K562 (cell line): ENCODE measurements around the gene ZNF23. TPM values are rescaled to one million over a fixed set of nuclear protein-coding genes. Genes with fewer than 3 reads are reported as not detected.

Experiments used
- ATAC-seq: fragments of 200-7000 bp; cut with Tn5 transposase; 3 replicates; pipeline ENCODE4 v1.9.1; 2020; ENCODE audit warnings: moderate library complexity
- BruUV-seq: library from RNA; stranded (reverse); fragments of 400-500 nt; replicated peaks from 2 replicates; lab custom pipeline; 2021; lab: Mats Ljungman, UMichigan
- CTCF ChIA-PET: fragments of 300-600 bp; formaldehyde crosslinking; extraction: SDS; loops from one replicate; lab custom pipeline; 2021; ENCODE audit warnings: low intra/inter-chr PET ratio; lab: Yijun Ruan, JAX
- POLR2A ChIA-PET: fragments of 300-600, 350-650 bp; sonication (Branson Sonifier 250); formaldehyde crosslinking; extraction: SDS; loops from one replicate; lab custom pipeline; 2021; ENCODE audit warnings: antibody characterized with exemption, inconsistent platforms; lab: Yijun Ruan, JAX
- DNase-seq, 4 experiments: peaks; one replicate each; pipeline versions ENCODE4 v3.0.0 to v3.0.0-alpha.2; 2011 to 2018; ENCODE audit warnings: low spot score in 3 of 4, mixed read lengths in 3 of 4; ENCODE audit errors: extremely low read depth in 1 of 4
- FAIRE-seq: peaks from 2 replicates; lab custom pipeline; 2011; peaks lifted over from hg19 to GRCh38; lab: Jason Lieb, UNC
- H2AFZ ChIP-seq: 2 replicates; pipeline ENCODE4 v1.6.0; 2011; ENCODE audit warnings: low read depth, low read length, control low read depth, inconsistent platforms
- H3K27ac ChIP-seq: fragments of 200-600 bp; 3 replicates; pipeline ENCODE4 v1.8.0; 2011; ENCODE audit warnings: low read depth, mild to moderate bottlenecking, control low read depth, inconsistent platforms, low read length, moderate library complexity, mixed read lengths; ENCODE audit errors: extremely low read depth
- H3K27me3 ChIP-seq, 2 experiments: fragments of 300-600 bp in 1 of 2; 2 replicates in 1 of 2; 3 replicates in 1 of 2; pipeline versions ENCODE4 v1.6.0 to v1.8.0; 2011; ENCODE audit warnings: inconsistent platforms in 2 of 2, low read length in 2 of 2, mild to moderate bottlenecking in 1 of 2, mixed read lengths in 1 of 2, moderate library complexity in 1 of 2; ENCODE audit not compliant: control insufficient read depth in 2 of 2, insufficient read depth in 2 of 2
- H3K36me3 ChIP-seq: fragments of 300-600 bp; 3 replicates; pipeline ENCODE4 v1.8.0; 2011; ENCODE audit warnings: mild to moderate bottlenecking, low read length, inconsistent platforms; ENCODE audit not compliant: control insufficient read depth, insufficient read depth
- H3K4me1 ChIP-seq, 2 experiments: fragments of 200-600 bp in 1 of 2; replicated peaks in 1 of 2; 2 replicates in 1 of 2; 3 replicates in 1 of 2; pipeline versions ENCODE4 v1.5.1 to v1.8.0; 2011; ENCODE audit warnings: inconsistent platforms in 2 of 2, low read length in 2 of 2, mild to moderate bottlenecking in 1 of 2, mixed read lengths in 1 of 2, moderate library complexity in 1 of 2; ENCODE audit not compliant: control insufficient read depth in 2 of 2, insufficient read depth in 2 of 2
- H3K4me2 ChIP-seq: 2 replicates; pipeline ENCODE4 v1.6.1; 2011; ENCODE audit warnings: low read length, control low read depth, inconsistent platforms, mixed read lengths; ENCODE audit not compliant: insufficient read depth
- H3K4me3 ChIP-seq: fragments of 200-600 bp; sonication (generic), shearing (Covaris generic); 2 replicates; pipeline ENCODE4 v1.5.1; 2016; ENCODE audit warnings: control low read depth, inconsistent platforms
- H3K79me2 ChIP-seq: fragments of 200-600 bp; 3 replicates; pipeline ENCODE4 v1.8.0; 2011; ENCODE audit warnings: low read length, inconsistent platforms; ENCODE audit not compliant: control insufficient read depth, insufficient read depth
- H3K9ac ChIP-seq, 2 experiments: 2 replicates each; pipeline versions ENCODE4 v1.6.0 to v1.6.1; 2011; ENCODE audit warnings: low read depth in 2 of 2, low read length in 2 of 2, control low read depth in 1 of 2, inconsistent platforms in 1 of 2, mild to moderate bottlenecking in 1 of 2, mixed read lengths in 1 of 2; ENCODE audit not compliant: insufficient read depth in 1 of 2
- H3K9me1 ChIP-seq: one replicate; pipeline ENCODE4 v1.6.0; 2011; ENCODE audit warnings: inconsistent platforms, mild to moderate bottlenecking, low read length, moderate library complexity; ENCODE audit not compliant: control insufficient read depth, insufficient read depth
- H3K9me3 ChIP-seq: replicated peaks from 2 replicates; pipeline ENCODE4 v1.5.1; 2011; ENCODE audit warnings: low read depth, low read length, inconsistent platforms; ENCODE audit not compliant: control insufficient read depth, insufficient read depth
- H4K20me1 ChIP-seq: replicated peaks from 2 replicates; pipeline ENCODE4 v1.6.1; 2011; ENCODE audit warnings: low read length, inconsistent platforms, mixed read lengths; ENCODE audit not compliant: control insufficient read depth, insufficient read depth
- CREB5 ChIP-seq: fragments of 250-450 bp; sonication (Bioruptor Pico); IDR thresholded peaks from 2 replicates; pipeline ENCODE4 v1.5.0; 2020; ENCODE audit warnings: mild to moderate bottlenecking
- FOSL1 ChIP-seq: fragments of 200-800 bp; sonication (Bioruptor generic); conservative IDR thresholded peaks from 2 replicates; pipeline ENCODE4 v1.6.1; 2016; ENCODE audit warnings: missing genetic modification characterization, missing compliant biosample characterization
- ZNF280B ChIP-seq: fragments of 250-450 bp; sonication (Bioruptor Pico); IDR thresholded peaks from 2 replicates; pipeline ENCODE4 v1.5.1; 2021; ENCODE audit warnings: mild to moderate bottlenecking
- WGBS: fragments of 100-300 bp; shearing (Covaris generic); methylation state at CpG from one replicate; pipeline ENCODE4 v1.1.6; 2016; ENCODE audit warnings: low coverage, mixed read lengths; ENCODE audit not compliant: insufficient coverage; ENCODE audit errors: missing lambda C conversion rate; 5-methylcytosine and 5-hydroxymethylcytosine counted together
- in situ Hi-C: fragments of 300-500 bp; cut with MboI; formaldehyde crosslinking; loops from 4 replicates; pipeline ENCODE4 v1.15.0; 2018; ENCODE audit warnings: inconsistent platforms, mixed read lengths
- intact Hi-C: fragments of 100-400 bp; cut with micrococcal nuclease; formaldehyde crosslinking; loops from 2 replicates; pipeline ENCODE4 v1.14.2; 2022
- polyA plus RNA-seq, 8 experiments: library from polyadenylated mRNA; depleted of rRNA in 4 of 8; stranded (reverse) in 5 of 8; unstranded in 3 of 8; fragments of >200 nt; fragmentation: Nextera tagmentation in 2 of 8; fragmentation: Illumina TruSeq in 1 of 8; extraction: Ambion mirVana in 2 of 8; extraction: Trizol in 1 of 8; gene quantifications; 2 replicates each; pipeline versions ENCODE4 v1.2.1 to v1.2.3, GENCODE V29; 2011 to 2014; ENCODE audit warnings: inconsistent platforms in 1 of 8, missing spikeins in 1 of 8
- total RNA-seq, 7 experiments: library from RNA; depleted of rRNA in 6 of 7; stranded (reverse); fragments of >200 nt in 6 of 7; fragmentation: Illumina TruSeq in 2 of 7; extraction: Trizol in 2 of 7; gene quantifications; 2 replicates each; pipeline versions ENCODE4 v1.2.1 to v1.2.3, GENCODE V29; 2011 to 2021; ENCODE audit warnings: low replicate concordance in 1 of 7

The ZNF23 gene
- total and polyA plus RNA-seq, 9 of the 15 experiments (the other 6 are each of a cell fraction or from before 2014, with no cell fraction given) = 4.7 to 13.4 (median 11.2) TPM

- BruUV-seq = no TSS peak
- Histone ChIP-seq H3K4me3 (no peak overlapping the region), H3K9ac (no peak overlapping the region), H3K27me3 (no peaks in the 10 kb centered on the region), H3K9me3 (no peaks in the 10 kb centered on the region), H3K36me3 (no peaks in the 10 kb centered on the region), H3K4me2 (no peak overlapping the region)
- CTCF ChIA-PET = no interaction called here
- no peak for FAIRE-seq
- WGBS = 28% methylated on average over 3 of the region's 3 CpGs
- TF ChIP-seq CREB5 (CRISPR knock-in tag) = no peak
- no peak for TF ChIP-seq ZNF280B (CRISPR knock-in tag)
- TF ChIP-seq FOSL1 = peak; percentile 70
- TF ChIP-seq, all 486 proteins: peak for 1
- ATAC-seq (no peak), DNase-seq (no peak)
- no peak overlapping the region for H3K27ac ChIP-seq
- H2AFZ ChIP-seq = no peak overlapping the region
- H3K4me1 ChIP-seq = no peaks in the 10 kb centered on the region; a peak in 1 of 5 replicates
- H3K9me1 ChIP-seq = no peaks in the 10 kb centered on the region
- no peaks in the 10 kb centered on the region for H3K79me2 ChIP-seq
- intact Hi-C loops (no loop called here), in situ Hi-C loops (no loop called here)
- no peaks in the 10 kb centered on the region for H4K20me1 ChIP-seq
- POLR2A ChIA-PET = interaction anchor here (1.5 to 1.6 kb wide), 2 partner anchors 11 kb away, joined by 3 to 4 read pairs; no protein-coding TSS in a partner anchor
These were observed 12.8 kb upstream of the ZNF23 start for GRCh38 chr16:71474864-71475263.
